ENCODE data around the gene CLSTN2.

The CLSTN2 gene

DNA sequence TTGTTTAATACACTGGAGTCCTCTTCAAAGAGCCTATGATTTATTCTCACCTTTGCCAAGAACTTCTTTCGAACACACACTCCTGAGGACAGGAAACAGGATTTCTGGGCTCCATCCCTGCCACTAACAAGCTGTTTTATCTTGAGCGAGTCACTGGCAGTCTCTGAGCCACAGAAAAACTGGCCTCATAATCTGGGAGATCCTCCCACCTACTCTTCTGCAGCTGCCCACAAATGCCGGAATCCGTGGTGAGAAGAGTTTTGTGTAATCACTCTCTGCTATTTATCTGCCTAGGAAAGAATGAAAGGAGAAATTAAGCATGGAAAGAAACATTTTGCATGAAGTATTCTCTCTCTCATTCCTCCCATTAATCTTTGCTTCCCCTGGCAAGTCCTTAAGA lies 570.9 kb downstream of the CLSTN2 start:
- Histone ChIP-seq H3K9me3 (replicated peaks; ENCODE audit: insufficient read depth, low read length) (no peaks in the 10 kb centered on the region), H3K36me3 (replicated peaks; ENCODE audit: insufficient read depth, low read length) (no peaks in the 10 kb centered on the region), H2AFZ (ENCODE audit: low read length) (no peak overlapping the region), H3K4me1 (ENCODE audit: low read length) (no peaks in the 10 kb centered on the region), H3K4me3 (ENCODE audit: low read length) (no peak overlapping the region), H3K9ac (ENCODE audit: low read length) (no peak overlapping the region), H3K27me3 (replicated peaks; ENCODE audit: insufficient read depth, low read length) (no peaks in the 10 kb centered on the region), H3F3A (ENCODE audit: insufficient read depth, low read length) (no peaks in the 10 kb centered on the region), H3K4me2 (ENCODE audit: low read depth, low read length) (no peak overlapping the region), H4K20me1 (ENCODE audit: insufficient read depth, low read length) (no peaks in the 10 kb centered on the region), H3K27ac (ENCODE audit: low read length) (no peak overlapping the region), H3K79me2 (ENCODE audit: low read length) (no peaks in the 10 kb centered on the region), H3K9me2 (replicated peaks; ENCODE audit: insufficient read depth, low read length) (no peaks in the 10 kb centered on the region)
- no peak for DNase-seq
- TF ChIP-seq EZH2 (optimal IDR thresholded peaks at IDR 0.05; ENCODE audit: low read depth, low read length): no peak
- no peak for TF ChIP-seq EZH2phosphoT487 (IDR thresholded peaks at IDR 0.05; ENCODE audit: low read length)
- TF ChIP-seq, protein P1, sequence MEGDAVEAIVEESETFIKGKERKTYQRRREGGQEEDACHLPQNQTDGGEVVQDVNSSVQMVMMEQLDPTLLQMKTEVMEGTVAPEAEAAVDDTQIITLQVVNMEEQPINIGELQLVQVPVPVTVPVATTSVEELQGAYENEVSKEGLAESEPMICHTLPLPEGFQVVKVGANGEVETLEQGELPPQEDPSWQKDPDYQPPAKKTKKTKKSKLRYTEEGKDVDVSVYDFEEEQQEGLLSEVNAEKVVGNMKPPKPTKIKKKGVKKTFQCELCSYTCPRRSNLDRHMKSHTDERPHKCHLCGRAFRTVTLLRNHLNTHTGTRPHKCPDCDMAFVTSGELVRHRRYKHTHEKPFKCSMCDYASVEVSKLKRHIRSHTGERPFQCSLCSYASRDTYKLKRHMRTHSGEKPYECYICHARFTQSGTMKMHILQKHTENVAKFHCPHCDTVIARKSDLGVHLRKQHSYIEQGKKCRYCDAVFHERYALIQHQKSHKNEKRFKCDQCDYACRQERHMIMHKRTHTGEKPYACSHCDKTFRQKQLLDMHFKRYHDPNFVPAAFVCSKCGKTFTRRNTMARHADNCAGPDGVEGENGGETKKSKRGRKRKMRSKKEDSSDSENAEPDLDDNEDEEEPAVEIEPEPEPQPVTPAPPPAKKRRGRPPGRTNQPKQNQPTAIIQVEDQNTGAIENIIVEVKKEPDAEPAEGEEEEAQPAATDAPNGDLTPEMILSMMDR (IDR thresholded peaks at IDR 0.05; ENCODE audit: low read length): no peak

GRCh38 chr3:140508550-140508949 lies 573.6 kb downstream of the CLSTN2 start:
- H2AFZ ChIP-seq (ENCODE audit: low read length): no peak overlapping the region
- H3K9ac ChIP-seq (ENCODE audit: low read length): no peak overlapping the region
- H3K36me3 ChIP-seq (replicated peaks; ENCODE audit: insufficient read depth, low read length): no peaks in the 10 kb centered on the region
- no peak overlapping the region for H3K27ac ChIP-seq (ENCODE audit: low read length)
- H3K79me2 ChIP-seq (ENCODE audit: low read length): no peaks in the 10 kb centered on the region
- no peaks in the 10 kb centered on the region for H3K9me3 ChIP-seq (replicated peaks; ENCODE audit: insufficient read depth, low read length)
- DNase-seq: no peak
- no peaks in the 10 kb centered on the region for H3K4me1 ChIP-seq (ENCODE audit: low read length)
- H3K9me2 ChIP-seq (replicated peaks; ENCODE audit: insufficient read depth, low read length): no peaks in the 10 kb centered on the region
- H3F3A ChIP-seq (ENCODE audit: insufficient read depth, low read length): no peaks in the 10 kb centered on the region
- no peak overlapping the region for H3K4me3 ChIP-seq (ENCODE audit: low read length)
- H3K4me2 ChIP-seq (ENCODE audit: low read depth, low read length): no peak overlapping the region
- TF ChIP-seq EZH2 (optimal IDR thresholded peaks at IDR 0.05; ENCODE audit: low read depth, low read length) (no peak), EZH2phosphoT487 (IDR thresholded peaks at IDR 0.05; ENCODE audit: low read length) (no peak)
- TF ChIP-seq, protein P1 (IDR thresholded peaks at IDR 0.05; ENCODE audit: low read length): no peak
- H4K20me1 ChIP-seq (ENCODE audit: insufficient read depth, low read length): no peaks in the 10 kb centered on the region
- H3K27me3 ChIP-seq (replicated peaks; ENCODE audit: insufficient read depth, low read length): no peaks in the 10 kb centered on the region

DNA sequence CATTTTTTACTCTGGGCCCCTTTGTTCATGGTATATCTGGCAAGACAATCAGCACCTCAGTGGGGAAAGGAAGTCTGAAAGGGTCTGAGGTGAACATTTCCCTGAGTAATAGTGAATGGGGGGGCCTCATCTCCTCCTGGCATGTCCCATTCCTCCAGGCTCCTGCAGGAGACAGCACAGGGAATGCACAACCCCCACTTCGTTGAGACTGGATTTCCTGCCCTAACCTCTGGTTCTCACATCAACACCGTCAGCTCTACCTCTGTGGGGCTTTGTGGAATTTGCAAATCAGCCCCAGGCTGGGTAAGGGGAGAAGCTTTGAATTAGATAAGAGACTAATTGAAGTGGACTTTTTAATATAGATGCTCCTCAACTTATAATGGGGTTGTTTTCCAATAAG lies 574.5 kb downstream of the CLSTN2 start:
- Histone ChIP-seq H3K9me3 (replicated peaks; ENCODE audit: insufficient read depth, low read length) (no peaks in the 10 kb centered on the region), H3K4me1 (ENCODE audit: low read length) (no peaks in the 10 kb centered on the region), H3K79me2 (ENCODE audit: low read length) (no peaks in the 10 kb centered on the region), H3K4me3 (ENCODE audit: low read length) (no peak overlapping the region), H3K27ac (ENCODE audit: low read length) (no peak overlapping the region), H3F3A (ENCODE audit: insufficient read depth, low read length) (no peaks in the 10 kb centered on the region), H4K20me1 (ENCODE audit: insufficient read depth, low read length) (no peaks in the 10 kb centered on the region), H3K36me3 (replicated peaks; ENCODE audit: insufficient read depth, low read length) (no peaks in the 10 kb centered on the region), H3K4me2 (ENCODE audit: low read depth, low read length) (no peak overlapping the region), H3K27me3 (replicated peaks; ENCODE audit: insufficient read depth, low read length) (no peaks in the 10 kb centered on the region), H2AFZ (ENCODE audit: low read length) (no peak overlapping the region), H3K9ac (ENCODE audit: low read length) (no peak overlapping the region), H3K9me2 (replicated peaks; ENCODE audit: insufficient read depth, low read length) (no peaks in the 10 kb centered on the region)
- no peak for DNase-seq
- TF ChIP-seq, protein P1 (IDR thresholded peaks at IDR 0.05; ENCODE audit: low read length): no peak
- TF ChIP-seq EZH2phosphoT487 (IDR thresholded peaks at IDR 0.05; ENCODE audit: low read length) (no peak), EZH2 (optimal IDR thresholded peaks at IDR 0.05; ENCODE audit: low read depth, low read length) (no peak)

Data from MM.1S (cell line).